Activated naive CD8-positive, alpha-beta T cell (primary cell): ENCODE measurements around the gene ZDHHC14.
"Not testable (repeated sequence)": the region's sequence is repeated elsewhere in the genome, so short reads cannot be mapped to it uniquely, and the experiment has no call there.

Source experiments
- H3K27ac Mint-ChIP-seq: one replicate; pipeline ENCODE4 v1.8.0; 2021; ENCODE audit warnings: mixed read lengths
- H3K27me3 Mint-ChIP-seq: one replicate; pipeline ENCODE4 v1.8.0; 2021; ENCODE audit warnings: mixed read lengths
- H3K36me3 Mint-ChIP-seq: one replicate; pipeline ENCODE4 v1.8.0; 2021; ENCODE audit warnings: mixed read lengths
- H3K4me1 Mint-ChIP-seq: one replicate; pipeline ENCODE4 v1.8.0; 2021; ENCODE audit warnings: low read depth, mixed read lengths
- H3K4me3 Mint-ChIP-seq: one replicate; pipeline ENCODE4 v1.8.0; 2021; ENCODE audit warnings: mild to moderate bottlenecking, mixed read lengths
- H3K9me3 Mint-ChIP-seq: one replicate; pipeline ENCODE4 v1.8.0; 2021; ENCODE audit warnings: low read depth, mixed read lengths

The ZDHHC14 gene

GRCh38 chr6:157574851-157575424 lies 193.9 kb downstream of the ZDHHC14 start:
- Mint-ChIP-seq H3K9me3 (no peaks in the 10 kb centered on the region), H3K4me3 (no peak overlapping the region), H3K36me3 (peaks cover 3% of the 10 kb centered on the region), H3K27ac (no peak overlapping the region), H3K4me1 (peaks cover 11% of the 10 kb centered on the region), H3K27me3 (no peaks in the 10 kb centered on the region)

- H3K9me3 Mint-ChIP-seq = no peaks in the 10 kb centered on the region
- peaks cover 3% of the 10 kb centered on the region for H3K36me3 Mint-ChIP-seq
- peak overlapping the region; percentile 37 for H3K27ac Mint-ChIP-seq
- H3K4me1 Mint-ChIP-seq = peaks cover 6% of the 10 kb centered on the region
- no peaks in the 10 kb centered on the region for H3K27me3 Mint-ChIP-seq
- H3K4me3 Mint-ChIP-seq = no peak overlapping the region
Measured at GRCh38 chr6:157575436-157576145, 194.6 kb downstream of the ZDHHC14 start.

DNA sequence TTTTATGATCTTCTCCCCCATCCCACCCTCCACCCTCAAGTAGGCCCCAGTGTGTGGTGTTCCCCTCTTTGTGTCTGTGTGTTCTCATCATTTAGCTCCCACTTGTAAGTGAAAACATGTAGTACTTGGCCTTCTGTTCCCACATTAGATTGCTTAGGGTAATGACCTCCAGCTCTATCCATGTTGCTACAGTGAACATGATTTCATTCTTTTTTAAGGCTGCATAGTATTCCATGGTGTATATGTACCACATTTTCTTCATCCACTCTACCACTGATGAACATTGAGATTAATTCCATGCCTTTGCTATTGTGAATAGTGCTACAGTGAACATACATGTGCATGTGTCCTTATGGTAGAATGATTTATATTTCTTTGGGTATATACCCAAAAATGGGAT lies 196.0 kb downstream of the ZDHHC14 start:
- H3K9me3 Mint-ChIP-seq, H3K4me3 Mint-ChIP-seq, H3K27me3 Mint-ChIP-seq, H3K4me1 Mint-ChIP-seq, H3K36me3 Mint-ChIP-seq, H3K27ac Mint-ChIP-seq: not testable (repeated sequence)

- H3K27me3 Mint-ChIP-seq, H3K9me3 Mint-ChIP-seq, H3K27ac Mint-ChIP-seq, H3K4me1 Mint-ChIP-seq, H3K36me3 Mint-ChIP-seq, H3K4me3 Mint-ChIP-seq: not testable (repeated sequence)
Measured at GRCh38 chr6:157578527-157578926, 197.5 kb downstream of the ZDHHC14 start.

GRCh38 chr6:157579467-157580031 lies 198.6 kb downstream of the ZDHHC14 start:
- no peak overlapping the region for H3K27ac Mint-ChIP-seq
- H3K36me3 Mint-ChIP-seq = peaks cover 5% of the 10 kb centered on the region
- H3K9me3 Mint-ChIP-seq = no peaks in the 10 kb centered on the region
- no peak overlapping the region for H3K4me3 Mint-ChIP-seq
- peaks cover 4% of the 10 kb centered on the region for H3K4me1 Mint-ChIP-seq
- H3K27me3 Mint-ChIP-seq = no peaks in the 10 kb centered on the region

- H3K9me3 Mint-ChIP-seq = no peaks in the 10 kb centered on the region
- peaks cover 19% of the 10 kb centered on the region for H3K4me1 Mint-ChIP-seq
- H3K27me3 Mint-ChIP-seq = no peaks in the 10 kb centered on the region
- no peak overlapping the region for H3K27ac Mint-ChIP-seq
- H3K36me3 Mint-ChIP-seq = peaks cover 5% of the 10 kb centered on the region
- no peak overlapping the region for H3K4me3 Mint-ChIP-seq
Measured at GRCh38 chr6:157584036-157584435, 203.0 kb downstream of the ZDHHC14 start.

- H3K27ac Mint-ChIP-seq = no peak overlapping the region
- H3K36me3 Mint-ChIP-seq = peaks cover 11% of the 10 kb centered on the region
- H3K4me3 Mint-ChIP-seq = no peak overlapping the region
- peaks cover 19% of the 10 kb centered on the region for H3K4me1 Mint-ChIP-seq
- H3K27me3 Mint-ChIP-seq = no peaks in the 10 kb centered on the region
- H3K9me3 Mint-ChIP-seq = peaks cover 6% of the 10 kb centered on the region
Measured at GRCh38 chr6:157585274-157586087, 204.5 kb downstream of the ZDHHC14 start.

DNA sequence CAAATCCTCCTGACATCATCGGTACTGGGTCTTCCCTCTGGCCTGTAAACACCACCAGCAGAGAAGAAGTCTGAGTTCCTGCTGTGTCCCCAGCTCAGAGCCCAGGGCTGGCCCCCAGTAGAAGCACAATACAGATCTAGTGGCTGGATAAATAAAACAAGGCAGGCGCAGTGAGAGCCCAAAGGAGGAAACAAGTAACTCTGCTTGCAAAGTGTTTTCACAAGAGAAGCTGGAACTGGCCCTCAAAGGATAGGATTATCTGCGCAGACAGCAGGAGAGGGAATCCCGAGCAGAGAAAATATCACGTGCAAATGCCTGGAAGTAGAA lies 205.1 kb downstream of the ZDHHC14 start:
- H3K4me3 Mint-ChIP-seq = no peak overlapping the region
- H3K36me3 Mint-ChIP-seq = peaks cover 11% of the 10 kb centered on the region
- no peak overlapping the region for H3K27ac Mint-ChIP-seq
- H3K27me3 Mint-ChIP-seq = no peaks in the 10 kb centered on the region
- peaks cover 6% of the 10 kb centered on the region for H3K9me3 Mint-ChIP-seq
- peaks cover 19% of the 10 kb centered on the region for H3K4me1 Mint-ChIP-seq

- no peaks in the 10 kb centered on the region for H3K27me3 Mint-ChIP-seq
- no peak overlapping the region for H3K4me3 Mint-ChIP-seq
- peaks cover 6% of the 10 kb centered on the region for H3K9me3 Mint-ChIP-seq
- no peak overlapping the region for H3K27ac Mint-ChIP-seq
- peaks cover 19% of the 10 kb centered on the region for H3K4me1 Mint-ChIP-seq
- H3K36me3 Mint-ChIP-seq = peaks cover 11% of the 10 kb centered on the region
Measured at GRCh38 chr6:157586476-157587126, 205.6 kb downstream of the ZDHHC14 start.

DNA sequence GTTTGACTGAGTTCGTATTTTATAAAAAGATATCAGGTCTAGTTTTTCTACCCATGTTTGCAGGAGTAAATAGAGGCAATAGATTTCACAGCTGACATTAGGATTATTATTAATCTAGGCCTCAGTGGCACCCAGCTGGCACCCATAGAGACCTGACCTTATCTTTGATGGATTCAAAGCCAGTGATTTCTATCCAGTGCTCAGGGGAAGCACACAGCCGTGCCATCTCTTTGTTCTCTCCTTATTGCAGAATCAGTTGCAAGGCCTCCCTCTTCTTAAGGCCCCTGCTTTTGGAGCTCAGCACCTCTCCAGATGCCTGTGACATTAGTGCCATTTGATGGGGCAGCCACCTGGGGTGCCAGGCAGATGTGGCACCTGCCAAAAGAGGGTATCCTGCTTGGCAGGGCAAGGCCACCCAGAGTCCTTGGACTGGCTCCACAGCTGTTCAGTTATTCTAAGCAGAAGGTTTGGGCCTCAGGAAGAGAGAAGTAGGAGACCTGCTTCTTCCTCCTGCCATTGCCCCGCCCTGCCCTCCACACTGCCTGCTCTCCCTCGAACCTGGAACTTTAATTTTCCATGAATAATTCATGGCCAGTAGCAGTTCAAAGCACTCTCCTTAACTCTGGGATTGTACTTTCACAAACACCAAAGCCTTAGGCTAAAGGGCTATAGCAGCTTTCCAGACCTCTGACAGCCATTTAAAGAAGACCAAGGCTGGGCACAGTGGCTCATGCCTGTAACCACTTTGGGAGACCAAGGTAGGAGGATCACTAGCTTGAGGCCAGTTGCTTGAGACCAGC lies 206.3 kb downstream of the ZDHHC14 start:
- Mint-ChIP-seq H3K27me3 (no peaks in the 10 kb centered on the region), H3K36me3 (peaks cover 8% of the 10 kb centered on the region), H3K4me1 (peaks cover 19% of the 10 kb centered on the region), H3K9me3 (peaks cover 6% of the 10 kb centered on the region), H3K4me3 (no peak overlapping the region), H3K27ac (no peak overlapping the region)

DNA sequence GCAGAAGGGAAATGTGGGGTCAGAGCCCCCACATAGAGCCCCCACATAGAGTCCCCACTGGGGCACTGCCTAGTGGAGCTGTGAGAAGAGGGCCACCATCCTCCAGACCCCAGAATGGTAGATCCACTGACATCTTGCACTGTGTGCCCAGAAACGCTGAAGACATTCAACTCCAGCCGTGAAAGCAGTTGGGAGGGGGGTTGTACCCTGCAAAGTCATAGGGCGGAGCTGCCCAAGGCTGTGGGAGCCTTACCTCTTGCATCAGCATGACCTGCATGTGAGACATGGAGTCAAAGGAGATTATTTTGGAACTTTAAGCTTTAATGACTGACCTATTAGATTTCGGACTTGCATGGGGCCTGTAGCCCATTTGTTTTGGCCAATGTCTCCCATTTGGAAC lies 209.7 kb downstream of the ZDHHC14 start:
- H3K27ac Mint-ChIP-seq, H3K4me1 Mint-ChIP-seq, H3K9me3 Mint-ChIP-seq, H3K4me3 Mint-ChIP-seq, H3K27me3 Mint-ChIP-seq, H3K36me3 Mint-ChIP-seq: not testable (repeated sequence)

DNA sequence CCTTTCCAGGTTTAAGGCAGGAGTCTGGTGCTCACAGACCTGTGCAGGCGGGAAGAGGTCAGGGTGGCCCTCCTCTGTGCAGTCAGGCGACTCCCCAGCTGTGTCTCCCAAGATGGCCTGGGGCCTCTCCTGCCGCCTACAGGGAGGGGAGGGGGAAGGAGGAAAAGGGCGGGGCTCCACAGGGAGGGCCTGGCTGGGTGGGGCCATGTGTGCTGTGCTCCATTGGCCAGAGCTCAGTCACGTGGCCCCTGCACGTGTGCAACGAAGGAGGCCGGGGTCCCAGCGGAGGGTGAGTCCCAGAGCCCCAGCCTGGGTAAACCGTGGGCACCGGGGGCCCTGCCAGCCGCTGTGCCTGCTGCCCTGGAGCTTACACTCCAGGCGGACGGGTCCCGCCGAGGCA lies 211.6 kb downstream of the ZDHHC14 start:
- Mint-ChIP-seq H3K4me1 (no peaks in the 10 kb centered on the region), H3K27ac (no peak overlapping the region), H3K4me3 (no peak overlapping the region), H3K36me3 (peaks cover 8% of the 10 kb centered on the region), H3K9me3 (peaks cover 6% of the 10 kb centered on the region), H3K27me3 (no peaks in the 10 kb centered on the region)

DNA sequence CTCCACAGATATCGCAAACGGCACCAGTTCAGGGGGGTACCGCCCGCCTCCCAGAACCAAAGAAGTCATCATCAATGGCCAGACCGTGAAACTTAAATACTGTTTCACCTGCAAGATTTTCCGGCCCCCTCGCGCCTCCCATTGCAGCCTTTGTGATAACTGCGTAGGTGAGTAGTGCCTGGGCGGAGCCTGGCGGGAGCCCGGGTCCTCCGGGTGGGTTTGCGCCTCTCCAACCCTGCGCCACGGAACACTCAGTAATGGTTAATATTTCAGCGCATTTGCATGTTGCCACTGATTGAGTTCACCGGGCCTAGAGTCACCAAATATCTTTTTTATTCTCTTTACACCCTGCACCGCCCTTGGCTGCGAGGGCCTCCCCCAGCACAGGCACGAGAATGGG lies 212.0 kb downstream of the ZDHHC14 start:
- Mint-ChIP-seq H3K4me3 (no peak overlapping the region), H3K27ac (no peak overlapping the region), H3K36me3 (peaks cover 8% of the 10 kb centered on the region), H3K4me1 (no peaks in the 10 kb centered on the region), H3K9me3 (peaks cover 6% of the 10 kb centered on the region), H3K27me3 (no peaks in the 10 kb centered on the region)

DNA sequence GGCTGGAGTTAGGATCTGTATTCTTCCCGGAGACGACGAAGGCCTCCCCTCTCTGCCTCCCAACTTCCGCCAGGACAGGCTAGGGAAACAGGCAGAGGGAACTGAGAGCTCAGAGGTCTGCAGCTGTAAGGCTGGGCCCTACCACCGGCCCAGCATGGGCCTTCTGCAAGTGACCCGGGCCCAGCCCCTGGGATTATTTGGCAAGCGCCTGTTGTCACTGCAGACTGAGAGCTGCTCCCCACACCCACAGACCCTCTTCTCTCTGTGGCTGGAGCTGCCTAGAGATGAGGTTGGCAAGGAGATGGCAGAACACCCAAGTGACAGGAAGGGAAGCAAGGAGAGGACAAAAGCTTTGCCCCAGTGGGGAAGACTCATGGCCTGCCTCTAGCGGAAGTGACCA lies 212.6 kb downstream of the ZDHHC14 start:
- Mint-ChIP-seq H3K36me3 (peaks cover 8% of the 10 kb centered on the region), H3K27ac (no peak overlapping the region), H3K4me3 (no peak overlapping the region), H3K4me1 (no peaks in the 10 kb centered on the region), H3K9me3 (peaks cover 6% of the 10 kb centered on the region), H3K27me3 (no peaks in the 10 kb centered on the region)
